ENCODE measurements around the gene SNX24. TPM values are rescaled to one million over a fixed set of nuclear protein-coding genes. Genes with fewer than 3 reads are reported as not detected.

SNX24 gene
- total RNA-seq, 1 donor from 2014 or later: 57.0 TPM

GRCh38 chr5:122901346-122901745, 55.9 kb downstream of the SNX24 start:
- Histone ChIP-seq H3K27me3 (ENCODE audit: control insufficient read depth, insufficient read depth, low read length) (no peaks in the 10 kb centered on the region), H3K36me3 (ENCODE audit: control insufficient read depth, insufficient read depth, low read length) (no peaks in the 10 kb centered on the region), H3K4me3 (ENCODE audit: low read depth, low read length) (no peak overlapping the region)
- TF ChIP-seq CTCF (IDR thresholded peaks at IDR 0.05; ENCODE audit: insufficient read depth, low read length, poor library complexity, severe bottlenecking): no peak
- DNase-seq (ENCODE audit: low read depth): no peak

DNA sequence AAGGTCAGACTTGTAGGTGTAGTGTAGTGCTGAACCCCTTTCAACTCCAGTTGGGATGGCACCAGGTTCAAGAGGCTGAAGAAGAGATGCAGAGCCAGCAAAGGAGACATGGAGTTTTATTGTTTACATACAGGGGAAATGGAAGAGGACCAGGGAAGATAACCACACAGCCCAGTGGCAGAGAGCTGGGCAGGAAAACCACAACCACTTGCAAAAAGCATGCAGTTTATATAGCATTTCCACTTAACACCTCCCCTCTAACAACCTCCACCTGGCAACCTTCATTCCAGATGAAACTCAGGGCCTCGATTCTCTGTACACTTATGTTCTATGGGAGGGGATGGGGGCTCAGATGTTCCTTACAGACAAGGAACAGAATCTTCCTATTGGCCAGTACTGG, 56.9 kb downstream of the SNX24 start:
- Histone ChIP-seq H3K36me3 (ENCODE audit: control insufficient read depth, insufficient read depth, low read length) (no peaks in the 10 kb centered on the region), H3K4me3 (ENCODE audit: low read depth, low read length) (no peak overlapping the region), H3K27me3 (ENCODE audit: control insufficient read depth, insufficient read depth, low read length) (no peaks in the 10 kb centered on the region)
- DNase-seq (ENCODE audit: low read depth): no peak
- TF ChIP-seq CTCF (IDR thresholded peaks at IDR 0.05; ENCODE audit: insufficient read depth, low read length, poor library complexity, severe bottlenecking): no peak

GRCh38 chr5:122906768-122907167, 61.4 kb downstream of the SNX24 start:
- H3K36me3 ChIP-seq (ENCODE audit: control insufficient read depth, insufficient read depth, low read length): no peaks in the 10 kb centered on the region
- DNase-seq (ENCODE audit: low read depth): no peak
- no peak for TF ChIP-seq CTCF (IDR thresholded peaks at IDR 0.05; ENCODE audit: insufficient read depth, low read length, poor library complexity, severe bottlenecking)
- H3K27me3 ChIP-seq (ENCODE audit: control insufficient read depth, insufficient read depth, low read length): no peaks in the 10 kb centered on the region
- H3K4me3 ChIP-seq (ENCODE audit: low read depth, low read length): no peak overlapping the region

DNA sequence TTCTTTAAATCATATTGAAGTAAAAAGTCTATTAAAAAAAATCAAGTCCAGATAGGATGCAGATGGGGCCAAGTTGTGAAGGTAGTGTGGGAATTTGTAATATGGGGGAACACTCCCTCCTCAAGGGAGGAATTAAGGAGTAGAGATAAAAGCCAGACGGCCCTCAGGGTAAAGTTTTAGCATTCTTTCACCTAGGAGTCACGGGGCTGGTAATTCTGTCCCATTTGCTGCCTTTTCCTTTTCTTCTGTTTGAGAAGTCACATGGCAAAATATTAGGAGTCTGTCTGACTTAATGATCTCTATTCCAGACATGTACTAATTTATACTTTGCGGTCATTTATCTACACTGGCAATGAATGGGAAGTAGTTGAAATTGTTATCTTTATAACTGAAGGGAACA, 61.9 kb downstream of the SNX24 start:
- Histone ChIP-seq H3K36me3 (ENCODE audit: control insufficient read depth, insufficient read depth, low read length) (no peaks in the 10 kb centered on the region), H3K4me3 (ENCODE audit: low read depth, low read length) (no peak overlapping the region), H3K27me3 (ENCODE audit: control insufficient read depth, insufficient read depth, low read length) (no peaks in the 10 kb centered on the region)
- DNase-seq (ENCODE audit: low read depth): no peak
- TF ChIP-seq CTCF (IDR thresholded peaks at IDR 0.05; ENCODE audit: insufficient read depth, low read length, poor library complexity, severe bottlenecking): no peak

DNA sequence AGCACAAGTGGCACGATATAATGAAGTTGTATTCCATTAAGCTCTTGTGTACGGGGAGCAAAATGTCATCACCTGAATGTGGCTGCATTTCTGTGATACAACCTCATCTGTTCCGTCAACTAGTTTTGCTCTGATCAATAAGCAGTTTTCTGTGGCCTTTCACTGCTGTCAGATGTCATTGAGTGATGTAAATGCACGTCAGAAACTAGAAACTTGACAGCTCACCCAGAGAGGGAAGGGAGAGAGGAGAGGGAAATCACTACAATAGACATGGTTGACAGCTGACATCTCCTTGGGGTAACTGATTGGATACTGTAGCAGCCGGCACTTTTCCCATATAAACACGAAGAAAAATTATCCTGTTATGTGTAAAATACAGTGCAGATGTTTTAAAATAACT, 62.7 kb downstream of the SNX24 start:
- Histone ChIP-seq H3K4me3 (ENCODE audit: low read depth, low read length) (no peak overlapping the region), H3K27me3 (ENCODE audit: control insufficient read depth, insufficient read depth, low read length) (no peaks in the 10 kb centered on the region), H3K36me3 (ENCODE audit: control insufficient read depth, insufficient read depth, low read length) (no peaks in the 10 kb centered on the region)
- no peak for DNase-seq (ENCODE audit: low read depth)
- TF ChIP-seq CTCF (IDR thresholded peaks at IDR 0.05; ENCODE audit: insufficient read depth, low read length, poor library complexity, severe bottlenecking): no peak

GRCh38 chr5:122908662-122909061, 63.2 kb downstream of the SNX24 start:
- no peaks in the 10 kb centered on the region for H3K27me3 ChIP-seq (ENCODE audit: control insufficient read depth, insufficient read depth, low read length)

More at GRCh38 chr5:122908662-122909061, 63.2 kb downstream of the SNX24 start:
- no peak for DNase-seq (ENCODE audit: low read depth)
- Histone ChIP-seq H3K36me3 (ENCODE audit: control insufficient read depth, insufficient read depth, low read length) (no peaks in the 10 kb centered on the region), H3K4me3 (ENCODE audit: low read depth, low read length) (no peak overlapping the region)
- TF ChIP-seq CTCF (IDR thresholded peaks at IDR 0.05; ENCODE audit: insufficient read depth, low read length, poor library complexity, severe bottlenecking): no peak

Data from kidney epithelial cell (primary cell).